Stimulated activated CD4-positive, alpha-beta T cell treated with anti-CD3 and anti-CD28 coated beads, Interleukin-1b, Interleukin-23, amount 100 ng/mL, for 1 hour (primary cell): ENCODE results near the gene BARHL2.

Experiments
- DNase-seq, 2 donors: peaks; one replicate each; pipeline ENCODE4 v3.0.0-alpha.2; 2020; ENCODE audit warnings: low read depth in 2 of 2

The BARHL2 gene

GRCh38 chr1:90716552-90717355, at the start of gene BARHL2:
TSS of gene BARHL2 (minus strand) at chr1:90717302. CDS start at chr1:90717195, 107 bp downstream.
- no peak for DNase-seq

GRCh38 chr1:90763930-90764329, 46.8 kb upstream of the BARHL2 start:
- no peak for DNase-seq

GRCh38 chr1:90763506-90763905, 46.4 kb upstream of the BARHL2 start:
- DNase-seq, result no peak

GRCh38 chr1:90761781-90762589, 44.9 kb upstream of the BARHL2 start:
- no peak for DNase-seq

GRCh38 chr1:90761156-90761555, 44.1 kb upstream of the BARHL2 start:
- DNase-seq, result no peak

GRCh38 chr1:90753556-90753955, 36.5 kb upstream of the BARHL2 start:
- DNase-seq, result no peak

GRCh38 chr1:90748668-90749067, 31.6 kb upstream of the BARHL2 start:
- no peak for DNase-seq

- DNase-seq, result no peak
Observed at GRCh38 chr1:90746857-90747256, 29.8 kb upstream of the BARHL2 start.

- DNase-seq, result no peak
Observed at GRCh38 chr1:90745972-90746371, 28.9 kb upstream of the BARHL2 start.

GRCh38 chr1:90732136-90732535, 15.0 kb upstream of the BARHL2 start:
- no peak for DNase-seq

GRCh38 chr1:90731382-90732050, 14.4 kb upstream of the BARHL2 start:
- no peak for DNase-seq

GRCh38 chr1:90730243-90731022, 13.3 kb upstream of the BARHL2 start:
- no peak for DNase-seq

- DNase-seq, result no peak
Observed at GRCh38 chr1:90729504-90730242, 12.6 kb upstream of the BARHL2 start.

- no peak for DNase-seq
Observed at GRCh38 chr1:90728502-90729287, 11.6 kb upstream of the BARHL2 start.

- DNase-seq, result no peak
Observed at GRCh38 chr1:90727917-90728501, 10.9 kb upstream of the BARHL2 start.

GRCh38 chr1:90726986-90727480, 9.9 kb upstream of the BARHL2 start:
- no peak for DNase-seq

- no peak for DNase-seq
Observed at GRCh38 chr1:90726425-90726985, 9.4 kb upstream of the BARHL2 start.

GRCh38 chr1:90725657-90726424, 8.7 kb upstream of the BARHL2 start:
- no peak for DNase-seq
